DMS153 treated with DMSO at 0.1 percent for 48 hours (cell line): Measurements from ENCODE around the gene JAML.
"Not testable (repeated sequence)": the region's sequence is repeated elsewhere in the genome, so short reads cannot be mapped to it uniquely, and the experiment has no call there.

Experiments used
- DNase-seq: peaks from one replicate; lab custom pipeline; 2025; ENCODE audit not compliant: unreplicated experiment; lab: John Stamatoyannopoulos, UW

Gene JAML

GRCh38 chr11:118199135-118199534, 25.7 kb downstream of the JAML start:
- DNase-seq: no peak

- peak; percentile 50 for DNase-seq
Measured at GRCh38 chr11:118198370-118198769, 26.4 kb downstream of the JAML start.

- no peak for DNase-seq
Measured at GRCh38 chr11:118194835-118195627, 29.8 kb downstream of the JAML start.

GRCh38 chr11:118193910-118194566, 30.8 kb downstream of the JAML start:
- DNase-seq: no peak

- DNase-seq: not testable (repeated sequence)
Measured at GRCh38 chr11:118192817-118193216, 32.0 kb downstream of the JAML start.

GRCh38 chr11:118190942-118191506, 33.8 kb downstream of the JAML start:
- not testable (repeated sequence) for DNase-seq

- DNase-seq: no peak
Measured at GRCh38 chr11:118186346-118187107, 38.3 kb downstream of the JAML start.

- no peak for DNase-seq
Measured at GRCh38 chr11:118184784-118185579, 39.8 kb downstream of the JAML start.

GRCh38 chr11:118183691-118184090, 41.1 kb downstream of the JAML start:
- not testable (repeated sequence) for DNase-seq

- DNase-seq: no peak
Measured at GRCh38 chr11:118180300-118180703, 44.5 kb downstream of the JAML start.

GRCh38 chr11:118176778-118177134, 48.1 kb downstream of the JAML start:
- DNase-seq: no peak

GRCh38 chr11:118175993-118176777, 48.6 kb downstream of the JAML start, which contains the start of gene SCN2B:
Gene SCN2B, minus strand, starts transcription at chr11:118176639. Its CDS starts 208 bp downstream, at chr11:118176431.
- DNase-seq: no peak

GRCh38 chr11:118175031-118175992, 49.5 kb downstream of the JAML start:
- DNase-seq: no peak

- no peak for DNase-seq
Measured at GRCh38 chr11:118174006-118174567, 50.7 kb downstream of the JAML start.

- no peak for DNase-seq
Measured at GRCh38 chr11:118172356-118172755, 52.5 kb downstream of the JAML start.

- peak; percentile 70 for DNase-seq
Measured at GRCh38 chr11:118171269-118172062, 53.3 kb downstream of the JAML start.

GRCh38 chr11:118170882-118171268, 53.9 kb downstream of the JAML start:
- DNase-seq: no peak
